SK-N-SH (cell line): Measurements from ENCODE around the gene TERT. TPM values are rescaled to one million over a fixed set of nuclear protein-coding genes. Genes with fewer than 3 reads are reported as not detected.
"Not testable (repeated sequence)": the region's sequence is repeated elsewhere in the genome, so short reads cannot be mapped to it uniquely, and the experiment has no call there.

Source experiments
- CTCF ChIA-PET: fragments of 300-600, 350-600 bp; formaldehyde crosslinking; extraction: SDS; loops from one replicate; lab custom pipeline; 2021; lab: Yijun Ruan, JAX
- POLR2A ChIA-PET: fragments of 350-600 bp; sonication (Branson Sonifier 250); formaldehyde crosslinking; extraction: SDS; loops from one replicate; lab custom pipeline; 2020; ENCODE audit warnings: antibody characterized with exemption, inconsistent platforms; lab: Yijun Ruan, JAX
- DNase-seq: peaks from one replicate; pipeline ENCODE4 v3.0.0; 2012
- H2AFZ ChIP-seq: fragments of 200-600 bp; sonication (generic); 2 replicates; pipeline ENCODE4 v1.8.1; 2016; ENCODE audit warnings: antibody characterized with exemption, mild to moderate bottlenecking, low read depth
- H3F3A ChIP-seq: fragments of 200-600 bp; sonication (generic); replicated peaks from 2 replicates; pipeline ENCODE3; 2016; ENCODE audit warnings: antibody characterized with exemption, mild to moderate bottlenecking; ENCODE audit not compliant: insufficient read depth
- H3K27ac ChIP-seq, 2 experiments: fragments of 200-500 bp in 1 of 2; fragments of 200-600 bp in 1 of 2; sonication (Bioruptor generic) in 1 of 2; sonication (generic), shearing (Covaris generic) in 1 of 2; 2 replicates each; pipeline versions ENCODE4 v1.5.1 to v1.6.1; 2014 to 2016; ENCODE audit warnings: low read depth in 2 of 2, inconsistent platforms in 1 of 2, low read length in 1 of 2, mild to moderate bottlenecking in 1 of 2, mixed read lengths in 1 of 2
- H3K27me3 ChIP-seq: fragments of 200-600 bp; sonication (generic), shearing (Covaris generic); 2 replicates; pipeline ENCODE4 v1.6.1; 2016; ENCODE audit warnings: mixed run types; ENCODE audit not compliant: insufficient read depth
- H3K36me3 ChIP-seq, 2 experiments: fragments of 200-500 bp in 1 of 2; fragments of 200-600 bp in 1 of 2; sonication (Bioruptor generic) in 1 of 2; sonication (generic) in 1 of 2; replicated peaks in 1 of 2; 2 replicates each; pipeline versions ENCODE3 to v1.5.1; 2014 to 2016; ENCODE audit warnings: low read length in 1 of 2, mild to moderate bottlenecking in 1 of 2; ENCODE audit not compliant: insufficient read depth in 2 of 2, control insufficient read depth in 1 of 2
- H3K4me1 ChIP-seq, 2 experiments: fragments of 200-500 bp in 1 of 2; fragments of 200-600 bp in 1 of 2; sonication (Bioruptor generic) in 1 of 2; sonication (generic), shearing (Covaris generic) in 1 of 2; 2 replicates each; pipeline versions ENCODE4 v1.5.1 to v1.6.1; 2014 to 2016; ENCODE audit warnings: low read depth in 1 of 2, low read length in 1 of 2, mixed run types in 1 of 2; ENCODE audit not compliant: insufficient read depth in 2 of 2, control insufficient read depth in 1 of 2
- H3K4me2 ChIP-seq: fragments of 200-600 bp; sonication (generic), shearing (Covaris generic); 2 replicates; pipeline ENCODE4 v1.6.1; 2017; ENCODE audit warnings: mixed run types
- H3K4me3 ChIP-seq, 2 experiments: fragments of 200-500 bp in 1 of 2; fragments of 200-600 bp in 1 of 2; sonication (Bioruptor generic) in 1 of 2; sonication (generic), shearing (Covaris generic) in 1 of 2; 2 replicates each; pipeline versions ENCODE4 v1.5.1 to v1.8.1; 2014 to 2016; ENCODE audit warnings: low read depth in 2 of 2, inconsistent platforms in 1 of 2, low read length in 1 of 2, mild to moderate bottlenecking in 1 of 2, mixed read lengths in 1 of 2, moderate library complexity in 1 of 2
- H3K79me2 ChIP-seq: fragments of 200-600 bp; sonication (generic); 2 replicates; pipeline ENCODE4 v1.8.1; 2017; ENCODE audit warnings: mild to moderate bottlenecking; ENCODE audit not compliant: insufficient read depth
- H3K9ac ChIP-seq: fragments of 200-600 bp; sonication (generic); 2 replicates; pipeline ENCODE4 v1.6.1; 2017; ENCODE audit warnings: mixed run types
- H3K9me2 ChIP-seq: fragments of 200-600 bp; sonication (generic); 2 replicates; pipeline ENCODE4 v1.6.1; 2017; ENCODE audit warnings: mixed run types
- H3K9me3 ChIP-seq: fragments of 200-600 bp; sonication (generic); 2 replicates; pipeline ENCODE4 v1.6.1; 2017; ENCODE audit warnings: mixed run types, mild to moderate bottlenecking, moderate library complexity
- H4K20me1 ChIP-seq: fragments of 200-600 bp; sonication (generic); 2 replicates; pipeline ENCODE4 v1.6.1; 2017; ENCODE audit warnings: mild to moderate bottlenecking, mixed run types; ENCODE audit not compliant: insufficient read depth
- CHD2 ChIP-seq: fragments of 150-350 bp; IDR thresholded peaks from 2 replicates; pipeline ENCODE4 v1.6.1; 2018; ENCODE audit warnings: low read length; ENCODE audit not compliant: partially characterized antibody
- CTCF ChIP-seq: fragments of 200-600 bp; sonication (generic); IDR thresholded peaks from 2 replicates; pipeline ENCODE4 v1.6.1; 2017; ENCODE audit warnings: antibody characterized with exemption, mild to moderate bottlenecking, moderate library complexity
- EZH2phosphoT487 ChIP-seq: fragments of 200-600 bp; sonication (generic); IDR thresholded peaks from 2 replicates; pipeline ENCODE4 v1.6.1; 2017; ENCODE audit warnings: low read depth, mixed run types, mild to moderate bottlenecking, antibody characterized with exemption, moderate library complexity, borderline replicate concordance
- GABPA ChIP-seq: IDR thresholded peaks from 2 replicates; pipeline ENCODE4 v1.4.0; 2012; ENCODE audit warnings: low read depth, mild to moderate bottlenecking
- GATA2 ChIP-seq: sonication (generic); formaldehyde crosslinking; IDR thresholded peaks from 2 replicates; pipeline ENCODE4 v1.5.0; 2020; ENCODE audit warnings: mild to moderate bottlenecking, missing genetic modification reagents
- MXI1 ChIP-seq: IDR thresholded peaks from 2 replicates; pipeline ENCODE4 v1.6.1; 2012; ENCODE audit warnings: mild to moderate bottlenecking, low read depth, low read length, improper control_type of control experiment
- RAD21 ChIP-seq: IDR thresholded peaks from 2 replicates; pipeline ENCODE4 v1.6.1; 2012; ENCODE audit warnings: mild to moderate bottlenecking, low read length
- RXRA ChIP-seq: IDR thresholded peaks from 2 replicates; pipeline ENCODE4 v1.4.0; 2012; ENCODE audit warnings: low read depth, mild to moderate bottlenecking, borderline replicate concordance
- SIN3A ChIP-seq: IDR thresholded peaks from 2 replicates; pipeline ENCODE4 v1.6.1; 2012; ENCODE audit warnings: low read depth, mild to moderate bottlenecking, low read length, moderate library complexity, borderline replicate concordance
- SMC3 ChIP-seq: IDR thresholded peaks from 2 replicates; pipeline ENCODE4 v1.6.1; 2012; ENCODE audit warnings: low read depth, low read length, improper control_type of control experiment
- TAF1 ChIP-seq: IDR thresholded peaks from 2 replicates; pipeline ENCODE4 v1.6.1; 2012; ENCODE audit warnings: low read depth, mild to moderate bottlenecking, low read length, moderate library complexity, borderline replicate concordance
- TCF12 ChIP-seq: IDR thresholded peaks from 2 replicates; pipeline ENCODE4 v1.4.0; 2012
- WGBS: methylation state at CpG from one replicate; pipeline ENCODE4 v1.1.6; 2017; ENCODE audit warnings: low lambda C conversion rate; 5-methylcytosine and 5-hydroxymethylcytosine counted together
- polyA plus RNA-seq, 3 experiments: library from polyadenylated mRNA; depleted of rRNA; stranded (reverse); fragments of >200 nt; gene quantifications; 2 replicates each; pipeline ENCODE4 v1.2.3, GENCODE V29; 2012
- TF ChIP-seq, protein P1 (sequence below): IDR thresholded peaks from 2 replicates; pipeline ENCODE4 v1.4.0; 2012; ENCODE audit warnings: low read depth

The TERT gene
- polyA plus RNA-seq, 1 of the 3 experiments (the other 2 are of a cell fraction) = 2.4 TPM

DNA sequence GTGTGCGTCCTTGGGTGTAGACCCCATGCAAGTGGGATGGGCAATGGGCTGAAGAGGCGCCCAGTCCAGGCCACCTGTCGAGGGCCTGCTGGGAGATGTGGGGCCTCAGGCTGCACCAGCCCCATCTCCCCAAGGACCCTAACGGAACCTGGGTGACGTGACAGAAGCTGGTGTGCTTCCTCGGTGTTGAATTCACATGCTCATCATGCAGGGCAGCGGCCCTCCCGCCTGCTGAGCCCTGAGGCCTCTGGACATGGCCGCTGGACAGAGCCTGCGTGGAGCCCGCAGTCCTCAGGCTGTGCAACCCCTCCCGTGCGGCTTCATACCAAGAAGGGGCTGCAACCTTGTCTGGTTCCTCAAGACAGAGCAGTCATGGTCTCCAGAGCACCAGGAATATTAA lies 26.8 kb downstream of the TERT start:
- no peaks in the 10 kb centered on the region; the same call in 1 of the 2 replicates for H3K9me3 ChIP-seq

DNA sequence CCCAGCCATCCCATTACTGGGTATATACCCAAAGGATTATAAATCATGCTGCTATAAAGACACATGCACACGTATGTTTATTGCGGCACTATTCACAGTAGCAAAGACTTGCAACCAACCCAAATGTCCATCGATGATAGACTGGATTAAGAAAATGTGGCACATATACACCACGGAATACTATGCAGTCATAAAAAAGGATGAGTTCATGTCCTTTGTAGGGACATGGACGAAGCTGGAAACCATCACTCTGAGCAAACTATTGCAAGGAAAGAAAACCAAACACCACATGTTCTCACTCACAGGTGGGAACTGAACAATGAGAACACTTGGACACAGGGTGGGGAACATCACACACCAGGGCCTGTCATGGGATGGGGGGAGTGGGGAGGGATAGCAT lies 27.4 kb downstream of the TERT start:
- H3K9ac ChIP-seq, H2AFZ ChIP-seq, H3K79me2 ChIP-seq, POLR2A ChIA-PET, H3K4me1 ChIP-seq, H4K20me1 ChIP-seq, CTCF ChIA-PET, H3K27ac ChIP-seq, H3K9me3 ChIP-seq, DNase-seq, H3K4me2 ChIP-seq, H3K4me3 ChIP-seq, H3K27me3 ChIP-seq, H3K9me2 ChIP-seq, H3K36me3 ChIP-seq, H3F3A ChIP-seq: not testable (repeated sequence)
- WGBS = 44% methylated on average over 5 of the region's 5 CpGs

More for the DNA sequence above, 26.8 kb downstream of the TERT start:
- POLR2A ChIA-PET = no interaction called here
- no peak overlapping the region for H2AFZ ChIP-seq
- H3K27ac ChIP-seq = no peak overlapping the region
- no peaks in the 10 kb centered on the region for H3K36me3 ChIP-seq
- TF ChIP-seq SMC3 (no peak), TAF1 (no peak), GATA2 (CRISPR knock-in tag) (no peak), CTCF (no peak), RAD21 (no peak), RXRA (no peak), CHD2 (no peak), GABPA (no peak), TCF12 (no peak), MXI1 (no peak), SIN3A (no peak), EZH2phosphoT487 (no peak)
- TF ChIP-seq, protein P1, sequence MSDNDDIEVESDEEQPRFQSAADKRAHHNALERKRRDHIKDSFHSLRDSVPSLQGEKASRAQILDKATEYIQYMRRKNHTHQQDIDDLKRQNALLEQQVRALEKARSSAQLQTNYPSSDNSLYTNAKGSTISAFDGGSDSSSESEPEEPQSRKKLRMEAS = no peak
- H3K4me3 ChIP-seq = no peak overlapping the region
- no peak overlapping the region for H3K9ac ChIP-seq
- H3F3A ChIP-seq = no peaks in the 10 kb centered on the region
- WGBS = 94% methylated on average over 3 of the region's 13 CpGs
- H4K20me1 ChIP-seq = no peaks in the 10 kb centered on the region
- DNase-seq = no peak
- H3K4me1 ChIP-seq = no peaks in the 10 kb centered on the region
- no peaks in the 10 kb centered on the region; the same call in 1 of the 2 replicates for H3K27me3 ChIP-seq
- no peaks in the 10 kb centered on the region for H3K9me2 ChIP-seq
- no peaks in the 10 kb centered on the region for H3K79me2 ChIP-seq
- CTCF ChIA-PET = interaction anchor here (0.6 kb wide), 1 partner anchor 32 kb away, joined by 3 read pairs; no protein-coding TSS in a partner anchor
- no peak overlapping the region for H3K4me2 ChIP-seq
